Stimulated activated naive CD4-positive, alpha-beta T cell treated with Interleukin-2 at 50 U/mL for 16 hours (primary cell): ENCODE data around the gene ORMDL1.
"Not testable (repeated sequence)": the region's sequence is repeated elsewhere in the genome, so short reads cannot be mapped to it uniquely, and the experiment has no call there.

ENCODE experiments used
- DNase-seq: peaks from one replicate; lab custom pipeline; 2025; lab: John Stamatoyannopoulos, UW

ORMDL1 gene

DNA sequence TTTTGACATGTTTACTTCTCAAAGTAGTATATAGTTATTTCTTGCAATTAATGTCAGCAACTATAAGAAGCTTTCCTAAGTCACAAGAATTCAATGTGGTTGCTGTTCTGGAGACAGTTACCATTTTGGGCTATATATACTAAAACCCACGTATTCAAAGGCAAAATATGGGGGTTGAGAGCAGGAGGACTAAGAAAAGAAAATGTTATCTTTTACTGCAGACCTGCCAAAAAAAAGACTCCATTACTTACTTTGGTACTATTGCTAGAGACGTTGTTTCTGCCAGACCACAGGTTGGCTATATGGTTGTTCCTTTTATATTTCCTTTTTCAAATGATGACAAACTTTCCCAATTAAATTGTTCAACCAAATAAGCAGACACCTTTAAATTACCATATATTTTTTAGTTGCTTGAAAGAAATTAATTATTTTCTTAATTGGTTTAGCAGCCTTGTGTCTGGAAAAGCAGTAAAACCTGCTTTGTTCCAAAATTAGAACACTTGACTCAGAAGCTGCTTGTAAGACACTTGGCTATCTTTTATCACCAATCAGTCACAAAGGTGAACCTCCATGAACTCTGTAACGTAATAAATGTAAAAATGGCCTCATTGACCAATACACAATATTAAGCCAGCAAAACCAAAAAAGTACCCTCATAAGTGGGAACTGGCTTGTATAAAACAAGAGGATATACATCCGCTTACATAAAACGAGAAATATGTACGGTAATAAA, 13.4 kb downstream of the ORMDL1 start:
- no peak for DNase-seq

DNA sequence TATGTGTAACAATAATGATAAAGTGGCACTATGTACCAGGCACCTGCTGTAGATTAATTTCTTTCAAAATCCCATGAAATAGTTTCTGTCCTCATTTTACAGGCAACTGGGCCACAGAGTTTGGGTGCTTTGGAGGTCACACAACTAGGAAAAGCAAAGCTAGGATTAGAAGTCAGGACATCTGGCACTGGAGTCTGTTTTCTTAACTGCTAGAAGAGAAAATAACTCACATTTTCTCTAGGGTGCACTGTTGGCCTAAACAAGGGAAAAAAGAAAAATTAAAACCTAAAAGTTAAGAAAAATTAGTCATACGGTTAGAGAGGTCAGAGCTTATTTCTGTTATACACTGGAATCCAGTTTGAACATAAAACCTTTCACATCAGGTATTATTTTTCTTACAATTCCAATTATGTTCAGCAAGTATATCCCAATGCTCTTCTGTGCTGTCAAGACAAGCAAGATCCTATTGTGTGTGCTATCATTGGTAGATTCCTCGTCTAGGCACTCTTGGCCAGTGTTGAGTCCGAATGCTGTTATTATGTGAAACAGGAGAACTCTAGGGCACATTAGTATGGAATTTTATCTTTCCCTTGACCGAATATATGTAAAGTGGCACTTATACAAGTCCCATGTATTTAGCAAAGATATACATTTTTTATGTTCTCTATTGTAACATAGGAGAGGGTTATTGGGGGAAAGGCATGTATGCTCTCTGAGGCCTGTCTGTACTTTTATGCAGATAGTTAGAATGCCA, 20.1 kb downstream of the ORMDL1 start:
- no peak for DNase-seq

DNA sequence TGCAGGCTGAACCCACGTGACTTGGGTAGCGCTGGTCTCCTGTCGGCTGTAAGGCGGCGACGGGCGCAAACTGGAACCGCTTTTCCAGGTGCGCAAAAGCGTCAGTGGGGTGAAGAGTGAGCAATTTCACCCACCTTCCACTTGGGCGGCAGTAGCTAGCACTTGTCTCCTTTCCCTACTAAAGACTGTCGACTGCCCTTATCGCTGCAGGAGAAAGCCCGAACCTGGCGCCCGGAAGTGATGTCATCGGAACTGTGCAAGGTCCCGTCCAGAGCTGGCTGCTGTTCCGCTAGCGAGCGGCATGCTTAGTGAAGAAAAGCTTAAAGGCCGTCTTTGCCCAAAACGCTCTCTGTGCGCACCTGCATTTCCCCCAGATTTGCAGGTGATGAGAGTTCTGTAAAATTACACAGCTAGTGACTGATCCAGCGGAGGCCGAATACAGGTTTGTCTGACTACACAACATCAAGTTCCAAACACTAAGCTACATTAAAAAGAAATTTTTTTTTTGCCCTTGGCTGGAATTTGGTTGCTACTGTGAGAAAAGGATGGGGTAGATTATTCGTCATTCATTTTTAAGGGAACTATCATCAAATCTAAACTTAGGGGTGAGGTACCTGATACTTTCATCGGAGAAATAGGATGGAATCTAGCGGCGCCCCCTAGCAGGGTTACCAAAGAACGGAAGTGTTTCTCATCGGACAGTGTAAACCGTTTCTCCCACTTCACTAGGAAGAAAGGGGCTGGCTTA, 21.4 kb downstream of the ORMDL1 start, which contains the start of gene OSGEPL1:
OSGEPL1 (minus strand) TSS at position 242 of the 748 bp plus-strand sequence. CDS start 1,152 bp downstream, outside the sequence.
- peak; percentile 93 for DNase-seq

DNA sequence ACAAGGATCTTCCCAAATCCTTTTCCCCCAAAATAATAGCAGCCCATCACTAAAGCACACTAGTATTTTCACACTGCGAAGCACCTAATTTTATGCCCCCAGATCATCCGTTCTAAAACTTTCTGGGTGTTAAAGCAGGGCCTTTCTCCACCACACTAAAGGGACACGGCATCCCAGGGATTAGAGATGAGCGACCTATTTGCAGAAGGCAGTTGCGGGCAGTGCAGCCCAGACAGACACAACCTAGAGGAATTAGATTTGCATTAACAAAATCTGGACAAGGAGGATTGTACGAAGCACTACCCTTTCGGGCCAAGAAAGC, 21.9 kb downstream of the ORMDL1 start:
- DNase-seq: no peak

DNA sequence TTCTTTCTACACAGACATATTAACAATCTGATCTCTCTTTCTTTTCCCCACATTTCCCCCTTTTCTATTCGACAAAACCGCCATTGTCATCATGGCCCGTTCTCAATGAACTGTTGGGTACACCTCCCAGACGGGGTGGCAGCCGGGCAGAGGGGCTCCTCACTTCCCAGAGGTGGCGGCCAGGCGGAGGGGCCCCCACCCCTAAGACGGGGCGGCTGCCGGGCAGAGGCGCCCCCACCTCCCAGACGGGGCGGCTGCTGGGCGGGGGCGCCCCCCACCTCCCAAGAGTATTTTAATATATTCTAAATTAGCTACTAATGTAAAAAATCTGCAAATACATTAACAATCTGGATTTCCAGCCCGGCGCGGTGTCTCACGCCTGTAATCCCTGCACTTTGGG, 24.0 kb downstream of the ORMDL1 start:
- DNase-seq: not testable (repeated sequence)

DNA sequence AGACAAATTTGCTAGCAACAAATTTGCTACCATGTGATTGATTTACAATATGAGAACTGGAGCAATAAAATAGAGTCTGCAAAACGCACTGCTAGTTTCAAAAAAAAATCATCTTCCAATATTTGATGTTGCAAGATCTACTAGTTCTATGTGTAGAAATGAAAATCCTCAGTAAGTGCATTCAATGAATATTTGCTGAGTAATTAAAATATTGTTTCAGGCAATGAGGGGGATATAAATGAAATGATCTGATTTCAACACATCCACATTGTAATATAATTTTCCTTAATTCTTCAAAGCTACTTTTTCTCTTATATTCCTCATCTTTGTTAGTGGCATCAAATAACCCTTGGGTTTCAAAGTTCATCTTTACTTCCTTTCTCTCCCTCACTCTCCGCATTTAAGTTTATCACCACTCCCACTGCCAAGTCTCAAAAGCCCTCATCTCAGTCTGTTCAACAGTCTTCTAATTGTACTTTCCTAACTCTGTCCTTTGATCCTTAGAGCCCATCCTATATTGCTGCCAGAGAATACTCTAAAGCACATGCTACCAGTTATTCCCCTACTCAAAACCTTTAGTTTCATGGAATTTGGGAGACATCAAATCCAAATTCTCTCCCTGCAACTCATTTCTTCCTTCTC, 27.7 kb downstream of the ORMDL1 start:
- DNase-seq: no peak

DNA sequence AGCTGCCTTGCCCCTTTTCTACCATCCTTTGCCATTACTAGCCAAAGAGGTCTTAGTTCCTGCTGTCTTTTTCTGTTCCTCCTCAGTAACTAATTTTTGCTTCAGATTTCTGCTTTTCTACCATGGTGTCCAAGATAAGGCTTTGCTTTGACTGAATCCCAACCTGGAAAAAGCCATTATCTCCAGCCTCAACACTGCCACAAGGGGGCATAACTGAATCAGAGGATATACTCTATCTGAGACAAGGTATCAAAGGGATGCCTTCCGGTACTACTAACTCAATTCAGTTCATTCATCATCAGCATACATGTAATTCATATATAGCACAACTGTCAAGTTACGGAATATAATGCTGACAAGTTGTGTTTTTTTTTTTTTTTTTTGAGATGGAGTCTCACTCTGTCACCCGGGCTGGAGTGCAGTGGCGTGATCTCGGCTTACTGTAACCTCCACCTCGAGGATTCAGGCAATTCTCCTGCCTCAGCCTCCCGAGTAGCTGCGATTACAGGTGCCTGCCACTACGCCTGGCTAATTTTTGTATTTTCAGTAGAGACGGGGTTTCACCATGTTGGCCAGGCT, 33.0 kb downstream of the ORMDL1 start:
- peak; percentile 4 for DNase-seq

DNA sequence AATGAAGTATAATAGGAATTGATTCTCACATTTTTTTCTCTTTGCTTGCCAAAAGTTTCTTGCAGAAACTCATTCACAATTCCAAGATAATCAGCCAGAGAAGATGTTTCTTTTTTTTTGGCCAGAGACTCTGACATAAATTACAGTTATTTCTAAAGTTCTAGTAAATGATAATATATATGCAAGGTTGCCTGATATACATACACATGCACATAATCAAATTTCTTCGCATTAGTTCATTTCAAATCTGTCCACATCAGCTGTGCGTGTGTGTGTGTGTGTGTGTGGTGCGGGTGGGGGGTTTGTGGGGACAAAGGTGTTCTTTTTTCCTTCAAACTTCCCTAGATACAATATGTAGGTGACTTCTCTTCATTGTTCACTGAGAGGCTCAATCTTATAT, 54.7 kb downstream of the ORMDL1 start:
- no peak for DNase-seq

DNA sequence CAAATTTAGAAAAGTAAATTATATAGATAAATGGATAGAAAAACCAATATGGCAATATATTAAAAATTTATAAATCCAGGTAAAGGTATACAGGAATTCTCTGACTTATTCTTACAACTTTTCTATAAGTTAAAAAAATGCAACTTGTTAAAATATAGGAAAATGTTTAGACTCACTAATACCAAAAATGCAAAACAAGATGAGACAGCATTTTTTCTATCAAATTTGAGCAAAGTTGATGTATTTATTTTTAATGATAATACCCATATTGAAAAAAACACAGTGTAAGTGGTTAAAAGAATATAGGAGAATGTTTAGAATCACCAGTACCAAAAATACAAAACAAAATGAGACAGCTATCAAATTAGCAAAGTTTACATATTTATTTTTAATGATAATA, 57.3 kb downstream of the ORMDL1 start:
- no peak for DNase-seq

DNA sequence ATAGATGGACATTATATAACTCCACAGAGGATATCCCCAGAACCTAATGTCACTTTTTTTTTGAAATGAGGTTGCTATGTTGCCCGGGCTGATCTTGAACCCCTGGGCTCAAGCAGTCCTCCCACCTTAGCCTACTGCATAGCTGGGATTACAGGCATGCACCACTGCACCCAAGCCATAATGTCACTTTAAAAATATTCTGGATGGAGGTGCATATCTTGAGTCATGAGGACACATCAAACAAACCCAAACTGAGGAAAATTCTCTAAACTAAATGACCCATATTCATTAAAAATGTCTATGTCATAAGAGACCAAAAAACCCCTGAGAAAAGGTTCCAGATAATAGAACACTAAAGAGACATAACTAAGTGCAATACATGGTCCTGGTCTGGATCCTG, 57.9 kb downstream of the ORMDL1 start:
- no peak for DNase-seq

DNA sequence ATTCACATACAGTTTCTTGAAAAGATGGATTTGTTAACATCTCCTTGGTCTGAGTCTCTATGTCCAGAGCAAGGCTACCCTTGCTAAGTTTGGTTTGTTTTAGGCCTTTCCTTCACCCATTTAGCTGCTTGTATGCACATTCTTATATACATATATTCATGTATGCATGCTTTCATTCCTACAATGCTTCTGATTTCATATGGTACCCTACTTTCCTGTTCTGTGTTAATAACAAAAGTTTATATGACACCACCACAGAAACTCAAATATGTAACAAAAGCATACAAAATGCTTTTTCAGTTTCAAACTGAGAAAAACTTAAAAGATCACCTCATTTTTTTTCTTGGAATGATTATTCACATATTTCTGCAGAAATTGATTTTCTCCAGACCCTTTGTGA, 60.9 kb downstream of the ORMDL1 start:
- no peak for DNase-seq
